ENCODE results near the gene OGFRL1. TPM values are rescaled to one million over a fixed set of nuclear protein-coding genes. Genes with fewer than 3 reads are reported as not detected.

Gene OGFRL1
- total and polyA plus RNA-seq, 5 donors from 2014 or later = 1.3 to 8.8 (median 2.0) TPM

DNA sequence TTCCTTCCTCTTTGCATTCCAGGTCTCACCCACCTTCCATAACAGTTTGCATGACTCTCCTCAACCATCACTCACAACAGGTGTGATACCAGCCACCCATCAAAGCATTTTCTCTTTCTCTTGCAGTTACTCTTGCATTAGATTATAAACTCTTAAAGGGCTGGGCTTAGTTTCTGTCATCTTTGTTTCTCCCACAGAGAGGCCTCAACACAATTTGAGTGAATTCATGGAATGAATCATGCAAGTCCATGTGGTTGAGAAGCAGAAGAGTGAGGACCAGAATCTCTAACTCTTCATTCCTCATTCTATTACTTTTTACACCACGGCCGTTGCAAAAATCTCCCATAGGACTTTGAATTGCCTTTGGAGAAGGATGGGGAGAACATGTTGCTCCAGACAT, 31.4 kb downstream of the OGFRL1 start:
- H3K27me3 ChIP-seq (ENCODE audit: control insufficient read depth, insufficient read depth, low read length) = peaks cover 2% of the 10 kb centered on the region
- no peak overlapping the region for H3K27ac ChIP-seq (ENCODE audit: insufficient read depth, low read length, poor library complexity, severe bottlenecking)
- H3K36me3 ChIP-seq (ENCODE audit: control insufficient read depth, insufficient read depth, low read length) = no peaks in the 10 kb centered on the region
- Mint-ChIP-seq H3K36me3 (no peaks in the 10 kb centered on the region), H3K27ac (no peak overlapping the region), H3K4me3 (no peak overlapping the region), H3K9me3 (peaks cover 0 to 7% (median 3%) of the 10 kb centered on the region in 7 donors), H3K27me3 (peaks cover 7% of the 10 kb centered on the region), H3K4me1 (no peaks in the 10 kb centered on the region)
- ATAC-seq (ENCODE audit: low read depth in 2 of 2) (no peak), DNase-seq (no peak)
- no peaks in the 10 kb centered on the region for H3K9me3 ChIP-seq (ENCODE audit: control insufficient read depth in 2 of 2, low read length in 2 of 2)
- no peaks in the 10 kb centered on the region for H3K4me1 ChIP-seq (ENCODE audit: control insufficient read depth, insufficient read depth, low read length, poor library complexity, severe bottlenecking)
- H3K4me3 ChIP-seq (ENCODE audit: low read depth, low read length) = no peak overlapping the region

DNA sequence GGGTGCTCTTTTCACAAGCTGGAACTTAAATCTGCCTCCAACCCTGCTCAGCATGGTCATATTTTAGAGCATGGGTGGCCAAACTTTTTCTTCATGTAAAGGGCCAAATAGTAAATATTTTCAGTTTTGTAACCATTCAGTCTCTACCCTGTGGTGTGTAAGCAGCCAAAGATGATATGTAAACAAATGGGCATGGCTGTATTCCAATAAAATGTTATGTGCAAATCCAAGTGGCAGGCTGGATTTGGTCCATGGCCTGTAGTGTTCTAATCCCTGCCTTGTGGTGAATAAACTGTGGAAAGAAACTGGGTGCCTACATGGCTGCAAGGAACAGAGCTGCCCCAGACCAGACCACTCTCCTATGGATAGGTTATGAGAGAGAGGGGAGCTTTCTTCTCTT, 32.7 kb downstream of the OGFRL1 start:
- H3K27ac Mint-ChIP-seq = no peak overlapping the region
- no peaks in the 10 kb centered on the region for H3K9me3 ChIP-seq (ENCODE audit: control insufficient read depth in 2 of 2, low read length in 2 of 2)
- ATAC-seq (ENCODE audit: low read depth in 2 of 2) = no peak
- H3K4me1 ChIP-seq (ENCODE audit: control insufficient read depth, insufficient read depth, low read length, poor library complexity, severe bottlenecking) = no peaks in the 10 kb centered on the region
- no peak for DNase-seq
- no peaks in the 10 kb centered on the region for H3K4me1 Mint-ChIP-seq
- no peak overlapping the region for H3K4me3 Mint-ChIP-seq
- H3K9me3 Mint-ChIP-seq = peaks cover 0 to 7% (median 2%) of the 10 kb centered on the region in 7 donors
- no peaks in the 10 kb centered on the region for H3K36me3 ChIP-seq (ENCODE audit: control insufficient read depth, insufficient read depth, low read length)
- H3K27me3 Mint-ChIP-seq = peaks cover 7% of the 10 kb centered on the region
- H3K4me3 ChIP-seq (ENCODE audit: low read depth, low read length) = no peak overlapping the region
- no peak overlapping the region for H3K27ac ChIP-seq (ENCODE audit: insufficient read depth, low read length, poor library complexity, severe bottlenecking)
- no peaks in the 10 kb centered on the region for H3K36me3 Mint-ChIP-seq
- H3K27me3 ChIP-seq (ENCODE audit: control insufficient read depth, insufficient read depth, low read length) = peaks cover 2% of the 10 kb centered on the region

GRCh38 chr6:71324194-71324785, 35.7 kb downstream of the OGFRL1 start:
- H3K27me3 ChIP-seq (ENCODE audit: control insufficient read depth, insufficient read depth, low read length) = peaks cover 2% of the 10 kb centered on the region
- Mint-ChIP-seq H3K4me1 (no peaks in the 10 kb centered on the region), H3K27me3 (peaks cover 7% of the 10 kb centered on the region), H3K36me3 (no peaks in the 10 kb centered on the region), H3K27ac (no peak overlapping the region), H3K9me3 (peaks cover 0 to 7% (median 2%) of the 10 kb centered on the region in 7 donors), H3K4me3 (no peak overlapping the region)
- ATAC-seq (ENCODE audit: low read depth in 2 of 2) = no peak
- no peak overlapping the region for H3K27ac ChIP-seq (ENCODE audit: insufficient read depth, low read length, poor library complexity, severe bottlenecking)
- no peaks in the 10 kb centered on the region for H3K9me3 ChIP-seq (ENCODE audit: control insufficient read depth in 2 of 2, low read length in 2 of 2)
- no peaks in the 10 kb centered on the region for H3K36me3 ChIP-seq (ENCODE audit: control insufficient read depth, insufficient read depth, low read length)
- DNase-seq = no peak
- H3K4me3 ChIP-seq (ENCODE audit: low read depth, low read length) = no peak overlapping the region
- no peaks in the 10 kb centered on the region for H3K4me1 ChIP-seq (ENCODE audit: control insufficient read depth, insufficient read depth, low read length, poor library complexity, severe bottlenecking)

DNA sequence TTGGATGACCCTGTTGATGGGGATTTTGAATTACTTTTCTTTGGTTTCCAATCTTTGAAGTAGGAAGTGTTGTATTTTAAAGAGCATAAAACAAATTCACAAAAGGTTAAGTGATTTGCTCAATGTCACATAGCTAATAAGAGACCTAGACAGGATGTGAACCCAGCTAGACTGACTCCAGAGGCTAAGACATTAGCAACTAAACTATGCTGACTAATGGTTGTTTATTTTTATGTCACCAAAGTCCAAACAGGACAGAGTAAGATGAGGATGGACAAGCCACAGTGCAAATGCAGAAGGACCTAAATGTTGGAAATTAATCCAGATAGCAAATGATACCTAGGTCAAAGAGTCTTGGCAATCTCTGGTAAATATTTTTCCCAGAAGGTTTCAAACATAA, 38.0 kb downstream of the OGFRL1 start:
- Histone ChIP-seq H3K4me1 (ENCODE audit: control insufficient read depth, insufficient read depth, low read length, poor library complexity, severe bottlenecking) (no peaks in the 10 kb centered on the region), H3K36me3 (ENCODE audit: control insufficient read depth, insufficient read depth, low read length) (no peaks in the 10 kb centered on the region), H3K9me3 (ENCODE audit: control insufficient read depth in 2 of 2, low read length in 2 of 2) (no peaks in the 10 kb centered on the region), H3K27ac (ENCODE audit: insufficient read depth, low read length, poor library complexity, severe bottlenecking) (no peak overlapping the region), H3K27me3 (ENCODE audit: control insufficient read depth, insufficient read depth, low read length) (peaks cover 2% of the 10 kb centered on the region), H3K4me3 (ENCODE audit: low read depth, low read length) (no peak overlapping the region)
- Mint-ChIP-seq H3K36me3 (no peaks in the 10 kb centered on the region), H3K27me3 (peaks cover 7% of the 10 kb centered on the region), H3K4me1 (no peaks in the 10 kb centered on the region), H3K9me3 (no peaks in the 10 kb centered on the region), H3K27ac (no peak overlapping the region), H3K4me3 (no peak overlapping the region)
- no peak for DNase-seq
- ATAC-seq (ENCODE audit: low read depth in 2 of 2) = no peak

DNA sequence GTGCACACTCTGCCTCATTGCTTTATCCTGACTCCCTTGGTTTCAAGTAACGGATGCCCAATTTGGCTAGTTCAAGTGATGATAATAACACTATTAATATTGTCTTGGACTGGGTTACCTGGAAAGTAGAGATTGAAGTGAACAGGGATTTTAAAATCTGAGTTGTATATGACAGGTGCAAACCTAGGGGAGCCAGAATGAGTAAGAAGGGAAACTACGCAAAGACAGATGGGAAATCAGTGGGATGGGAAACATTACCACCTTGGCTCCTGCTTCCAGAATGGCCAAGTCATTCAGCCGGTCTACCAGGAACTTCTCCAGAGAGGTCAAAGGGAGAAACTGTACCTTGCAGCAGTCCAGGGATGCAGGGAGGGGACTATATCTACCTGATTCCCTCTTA, 41.9 kb downstream of the OGFRL1 start:
- Histone ChIP-seq H3K36me3 (ENCODE audit: control insufficient read depth, insufficient read depth, low read length) (no peaks in the 10 kb centered on the region), H3K4me3 (ENCODE audit: low read depth, low read length) (no peak overlapping the region), H3K9me3 (ENCODE audit: control insufficient read depth in 2 of 2, low read length in 2 of 2) (no peaks in the 10 kb centered on the region), H3K27me3 (ENCODE audit: control insufficient read depth, insufficient read depth, low read length) (no peaks in the 10 kb centered on the region), H3K4me1 (ENCODE audit: control insufficient read depth, insufficient read depth, low read length, poor library complexity, severe bottlenecking) (no peaks in the 10 kb centered on the region), H3K27ac (ENCODE audit: insufficient read depth, low read length, poor library complexity, severe bottlenecking) (no peak overlapping the region)
- no peak overlapping the region for H3K27ac Mint-ChIP-seq
- no peak overlapping the region for H3K4me3 Mint-ChIP-seq
- H3K9me3 Mint-ChIP-seq = no peaks in the 10 kb centered on the region
- no peak for ATAC-seq (ENCODE audit: low read depth in 2 of 2)
- H3K4me1 Mint-ChIP-seq = no peaks in the 10 kb centered on the region
- no peaks in the 10 kb centered on the region for H3K36me3 Mint-ChIP-seq
- no peak for DNase-seq
- H3K27me3 Mint-ChIP-seq = no peaks in the 10 kb centered on the region

GRCh38 chr6:71332012-71332411, 43.4 kb downstream of the OGFRL1 start:
- H3K4me1 Mint-ChIP-seq = no peaks in the 10 kb centered on the region
- H3K4me3 Mint-ChIP-seq = no peak overlapping the region
- no peaks in the 10 kb centered on the region for H3K9me3 Mint-ChIP-seq
- DNase-seq (no peak), ATAC-seq (ENCODE audit: low read depth in 2 of 2) (no peak)
- no peak overlapping the region for H3K27ac Mint-ChIP-seq
- H3K27me3 ChIP-seq (ENCODE audit: control insufficient read depth, insufficient read depth, low read length) = no peaks in the 10 kb centered on the region
- no peaks in the 10 kb centered on the region for H3K36me3 ChIP-seq (ENCODE audit: control insufficient read depth, insufficient read depth, low read length)
- no peak overlapping the region for H3K27ac ChIP-seq (ENCODE audit: insufficient read depth, low read length, poor library complexity, severe bottlenecking)
- no peaks in the 10 kb centered on the region for H3K9me3 ChIP-seq (ENCODE audit: control insufficient read depth in 2 of 2, low read length in 2 of 2)
- no peaks in the 10 kb centered on the region for H3K36me3 Mint-ChIP-seq
- H3K27me3 Mint-ChIP-seq = peaks cover 5% of the 10 kb centered on the region
- no peaks in the 10 kb centered on the region for H3K4me1 ChIP-seq (ENCODE audit: control insufficient read depth, insufficient read depth, low read length, poor library complexity, severe bottlenecking)
- no peak overlapping the region for H3K4me3 ChIP-seq (ENCODE audit: low read depth, low read length)

DNA sequence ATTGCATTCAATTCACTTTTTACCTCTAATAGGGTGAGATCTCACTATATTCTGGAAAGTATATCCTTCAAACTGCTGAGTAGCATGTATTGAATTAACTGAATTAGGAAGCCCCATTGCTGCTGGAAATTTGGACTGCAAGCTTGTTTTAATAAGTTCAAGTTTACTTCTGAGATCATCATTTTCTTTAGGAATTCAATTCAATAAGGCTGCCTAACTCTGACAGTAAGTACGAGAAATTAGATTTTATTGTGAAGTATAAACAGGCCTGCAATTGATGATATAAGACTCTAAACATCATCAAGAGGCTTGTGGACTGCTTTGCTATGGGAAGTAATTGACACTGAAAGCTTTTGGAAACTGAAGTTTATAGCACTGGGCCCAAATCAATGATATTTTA, 44.4 kb downstream of the OGFRL1 start:
- DNase-seq (no peak), ATAC-seq (ENCODE audit: low read depth in 2 of 2) (no peak)
- Mint-ChIP-seq H3K4me1 (no peaks in the 10 kb centered on the region), H3K4me3 (no peak overlapping the region), H3K27ac (no peak overlapping the region), H3K27me3 (peaks cover 5% of the 10 kb centered on the region), H3K36me3 (no peaks in the 10 kb centered on the region), H3K9me3 (peaks cover 0 to 2% (median 0%) of the 10 kb centered on the region in 7 donors)
- Histone ChIP-seq H3K4me1 (ENCODE audit: control insufficient read depth, insufficient read depth, low read length, poor library complexity, severe bottlenecking) (no peaks in the 10 kb centered on the region), H3K27me3 (ENCODE audit: control insufficient read depth, insufficient read depth, low read length) (no peaks in the 10 kb centered on the region), H3K9me3 (ENCODE audit: control insufficient read depth in 2 of 2, low read length in 2 of 2) (no peaks in the 10 kb centered on the region), H3K27ac (ENCODE audit: insufficient read depth, low read length, poor library complexity, severe bottlenecking) (no peak overlapping the region), H3K4me3 (ENCODE audit: low read depth, low read length) (no peak overlapping the region), H3K36me3 (ENCODE audit: control insufficient read depth, insufficient read depth, low read length) (no peaks in the 10 kb centered on the region)

- Mint-ChIP-seq H3K36me3 (no peaks in the 10 kb centered on the region), H3K9me3 (peaks cover 0 to 2% (median 0%) of the 10 kb centered on the region in 7 donors), H3K4me3 (no peak overlapping the region), H3K27me3 (peaks cover 5% of the 10 kb centered on the region), H3K27ac (no peak overlapping the region), H3K4me1 (no peaks in the 10 kb centered on the region)
- H3K27ac ChIP-seq (ENCODE audit: insufficient read depth, low read length, poor library complexity, severe bottlenecking) = no peak overlapping the region
- H3K36me3 ChIP-seq (ENCODE audit: control insufficient read depth, insufficient read depth, low read length) = no peaks in the 10 kb centered on the region
- no peak for ATAC-seq (ENCODE audit: low read depth in 2 of 2)
- H3K4me1 ChIP-seq (ENCODE audit: control insufficient read depth, insufficient read depth, low read length, poor library complexity, severe bottlenecking) = no peaks in the 10 kb centered on the region
- no peak overlapping the region for H3K4me3 ChIP-seq (ENCODE audit: low read depth, low read length)
- H3K27me3 ChIP-seq (ENCODE audit: control insufficient read depth, insufficient read depth, low read length) = no peaks in the 10 kb centered on the region
- DNase-seq = no peak
- H3K9me3 ChIP-seq (ENCODE audit: control insufficient read depth in 2 of 2, low read length in 2 of 2) = no peaks in the 10 kb centered on the region
Measured at GRCh38 chr6:71333697-71334096, 45.1 kb downstream of the OGFRL1 start.

All from CD4-positive, CD25-positive, alpha-beta regulatory T cell (primary cell).